Astrocyte of the spinal cord (primary cell): ENCODE measurements around the gene VCAN.

Experiments
- DNase-seq: peaks from one replicate; pipeline ENCODE4 v3.0.0; 2011; ENCODE audit warnings: low read depth, low spot score
- H3K4me3 ChIP-seq: 2 replicates; pipeline ENCODE4 v1.5.1; 2011; ENCODE audit warnings: low read depth, mild to moderate bottlenecking, low read length, moderate library complexity
- in situ Hi-C: cut with HindIII; loops from 2 replicates; pipeline ENCODE4 v1.10.0; 2017; ENCODE audit warnings: low sequenced_read_pairs
- TF ChIP-seq, protein P1 (sequence below): IDR thresholded peaks from 2 replicates; pipeline ENCODE4 v1.5.1; 2012; ENCODE audit warnings: low read depth, mild to moderate bottlenecking, low read length, inconsistent platforms

VCAN gene

GRCh38 chr5:83475935-83476814, 4.6 kb downstream of the VCAN start:
- H3K4me3 ChIP-seq, result no peak overlapping the region
- DNase-seq, result peak; percentile 36
- TF ChIP-seq, protein P1, sequence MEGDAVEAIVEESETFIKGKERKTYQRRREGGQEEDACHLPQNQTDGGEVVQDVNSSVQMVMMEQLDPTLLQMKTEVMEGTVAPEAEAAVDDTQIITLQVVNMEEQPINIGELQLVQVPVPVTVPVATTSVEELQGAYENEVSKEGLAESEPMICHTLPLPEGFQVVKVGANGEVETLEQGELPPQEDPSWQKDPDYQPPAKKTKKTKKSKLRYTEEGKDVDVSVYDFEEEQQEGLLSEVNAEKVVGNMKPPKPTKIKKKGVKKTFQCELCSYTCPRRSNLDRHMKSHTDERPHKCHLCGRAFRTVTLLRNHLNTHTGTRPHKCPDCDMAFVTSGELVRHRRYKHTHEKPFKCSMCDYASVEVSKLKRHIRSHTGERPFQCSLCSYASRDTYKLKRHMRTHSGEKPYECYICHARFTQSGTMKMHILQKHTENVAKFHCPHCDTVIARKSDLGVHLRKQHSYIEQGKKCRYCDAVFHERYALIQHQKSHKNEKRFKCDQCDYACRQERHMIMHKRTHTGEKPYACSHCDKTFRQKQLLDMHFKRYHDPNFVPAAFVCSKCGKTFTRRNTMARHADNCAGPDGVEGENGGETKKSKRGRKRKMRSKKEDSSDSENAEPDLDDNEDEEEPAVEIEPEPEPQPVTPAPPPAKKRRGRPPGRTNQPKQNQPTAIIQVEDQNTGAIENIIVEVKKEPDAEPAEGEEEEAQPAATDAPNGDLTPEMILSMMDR, result no peak
- in situ Hi-C loops, result no loop called here

DNA sequence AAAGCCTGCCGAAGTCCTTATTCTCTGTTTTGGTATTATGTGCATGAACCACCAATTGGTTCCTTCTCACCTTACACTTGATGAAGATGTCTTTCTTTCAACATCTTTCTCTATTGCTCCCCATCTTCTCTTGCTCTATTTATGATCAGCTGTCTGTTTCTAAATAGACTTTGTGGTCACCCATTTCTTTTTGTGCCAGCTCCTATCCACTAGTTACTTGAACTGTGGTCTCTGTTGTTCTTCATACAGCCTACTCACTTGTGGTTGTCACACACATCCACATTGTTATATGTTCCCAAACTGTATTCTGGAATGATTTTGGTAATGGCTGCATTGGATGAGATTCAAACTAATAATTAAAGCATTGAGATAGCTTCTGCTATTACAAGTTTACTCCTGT, 11.4 kb downstream of the VCAN start:
- no peak overlapping the region for H3K4me3 ChIP-seq
- in situ Hi-C loops, result no loop called here
- TF ChIP-seq, protein P1, result no peak
- DNase-seq, result no peak

GRCh38 chr5:83484294-83484693, 12.8 kb downstream of the VCAN start:
- no peak overlapping the region for H3K4me3 ChIP-seq
- in situ Hi-C loops, result no loop called here
- DNase-seq, result no peak
- TF ChIP-seq, protein P1, result no peak

- DNase-seq, result no peak
- no peak overlapping the region for H3K4me3 ChIP-seq
- in situ Hi-C loops, result no loop called here
- TF ChIP-seq, protein P1, result no peak
Observed at GRCh38 chr5:83485842-83486241, 14.3 kb downstream of the VCAN start.

DNA sequence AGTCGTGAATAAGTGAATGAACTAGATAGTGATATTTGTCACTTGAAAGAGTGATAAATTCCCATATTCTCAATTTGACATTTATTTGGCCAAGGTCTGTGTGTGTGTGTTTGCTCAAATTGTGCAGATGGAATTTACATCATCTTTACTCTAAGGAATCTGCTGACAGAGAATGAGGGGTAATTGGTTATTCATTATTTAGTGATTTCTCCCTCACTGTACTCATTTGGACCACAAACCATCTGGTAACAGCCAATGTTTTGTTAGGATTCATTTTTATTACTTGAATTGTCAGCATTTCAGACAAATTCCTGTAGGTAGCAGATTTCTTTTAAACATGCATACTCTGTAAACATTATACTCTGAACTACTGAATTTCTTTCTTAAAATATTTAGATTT, 15.6 kb downstream of the VCAN start:
- TF ChIP-seq, protein P1, result no peak
- in situ Hi-C loops, result no loop called here
- no peak for DNase-seq
- H3K4me3 ChIP-seq, result no peak overlapping the region

- H3K4me3 ChIP-seq, result no peak overlapping the region
- no peak for DNase-seq
- TF ChIP-seq, protein P1, result no peak
- in situ Hi-C loops, result no loop called here
Observed at GRCh38 chr5:83488271-83488670, 16.7 kb downstream of the VCAN start.
